Neural cell (in vitro differentiated cells): ENCODE data around the gene OSBPL1A. TPM values are rescaled to one million over a fixed set of nuclear protein-coding genes. Genes with fewer than 3 reads are reported as not detected.
A peak's percentile ranks its signal among the peaks of the same experiment; 100 is the strongest.

Experiments used
- H2AFZ ChIP-seq: fragments of 200-600, 300-800 bp; sonication (generic), shearing (Covaris generic); 2 replicates; pipeline ENCODE4 v1.6.0; 2014; ENCODE audit warnings: low read depth, mild to moderate bottlenecking, antibody characterized with exemption, low read length, moderate library complexity
- H3F3A ChIP-seq: fragments of 200-600 bp; shearing (Covaris generic); 2 replicates; pipeline ENCODE4 v1.6.1; 2016; ENCODE audit warnings: mild to moderate bottlenecking, moderate library complexity, mixed read lengths, antibody characterized with exemption, low read length; ENCODE audit not compliant: insufficient read depth, poor library complexity, severe bottlenecking
- H3K27ac ChIP-seq: fragments of 200-600, 300-800 bp; sonication (generic), shearing (Covaris generic); 2 replicates; pipeline ENCODE4 v1.5.1; 2014; ENCODE audit warnings: mild to moderate bottlenecking, low read length, moderate library complexity
- H3K27me3 ChIP-seq: fragments of 300-800, 200-600 bp; sonication (generic), shearing (Covaris generic); 2 replicates; pipeline ENCODE4 v1.6.0; 2014; ENCODE audit warnings: mild to moderate bottlenecking, low read depth, low read length, moderate library complexity; ENCODE audit not compliant: insufficient read depth
- H3K36me3 ChIP-seq: fragments of 300-800, 200-600 bp; sonication (generic), shearing (Covaris generic); 2 replicates; pipeline ENCODE4 v1.5.1; 2014; ENCODE audit warnings: mild to moderate bottlenecking, antibody characterized with exemption, low read length, moderate library complexity; ENCODE audit not compliant: insufficient read depth
- H3K4me2 ChIP-seq: fragments of 300-800, 200-600 bp; sonication (generic), shearing (Covaris generic); 2 replicates; pipeline ENCODE4 v1.6.0; 2014; ENCODE audit warnings: mild to moderate bottlenecking, low read length
- H3K4me3 ChIP-seq: fragments of 300-800, 200-600 bp; sonication (generic), shearing (Covaris generic); 2 replicates; pipeline ENCODE4 v1.5.1; 2014; ENCODE audit warnings: mild to moderate bottlenecking, low read length, moderate library complexity
- H3K79me2 ChIP-seq: fragments of 200-600 bp; shearing (Covaris generic); replicated peaks from 2 replicates; pipeline ENCODE4 v1.6.0; 2014; ENCODE audit warnings: mild to moderate bottlenecking, low read length, moderate library complexity; ENCODE audit not compliant: insufficient read depth
- H3K9ac ChIP-seq: fragments of 300-800, 200-600 bp; sonication (generic), shearing (Covaris generic); 2 replicates; pipeline ENCODE4 v1.6.1; 2016; ENCODE audit warnings: mild to moderate bottlenecking, low read length, mixed read lengths
- H3K9me2 ChIP-seq: fragments of 200-600 bp; shearing (Covaris generic); 2 replicates; pipeline ENCODE4 v1.6.1; 2016; ENCODE audit warnings: mild to moderate bottlenecking, low read length, mixed read lengths; ENCODE audit not compliant: insufficient read depth
- H3K9me3 ChIP-seq: fragments of 200-600, 300-800 bp; sonication (generic), shearing (Covaris generic); 2 replicates; pipeline ENCODE4 v1.6.1; 2016; ENCODE audit warnings: mild to moderate bottlenecking, mixed run types, low read length, moderate library complexity, mixed read lengths
- H4K20me1 ChIP-seq: fragments of 200-600 bp; shearing (Covaris generic); 2 replicates; pipeline ENCODE4 v1.6.1; 2016; ENCODE audit warnings: mild to moderate bottlenecking, mixed run types; ENCODE audit not compliant: insufficient read depth
- EP300 ChIP-seq: fragments of 450-650 bp; conservative IDR thresholded peaks from 2 replicates; pipeline ENCODE4 v1.6.1; 2014; ENCODE audit warnings: antibody characterized with exemption, mild to moderate bottlenecking, moderate library complexity; ENCODE audit not compliant: poor library complexity, severe bottlenecking
- EZH2 ChIP-seq: fragments of 200-600, 300-800 bp; shearing (Covaris generic), sonication (generic); IDR thresholded peaks from 2 replicates; pipeline ENCODE4 v1.6.1; 2014; ENCODE audit warnings: antibody characterized with exemption, low read length, borderline replicate concordance, mild to moderate bottlenecking; ENCODE audit not compliant: insufficient read depth, poor library complexity, severe bottlenecking
- MXI1 ChIP-seq: fragments of 450-650 bp; conservative IDR thresholded peaks from 2 replicates; pipeline ENCODE4 v1.6.1; 2014; ENCODE audit warnings: antibody characterized with exemption, mild to moderate bottlenecking; ENCODE audit not compliant: poor library complexity, severe bottlenecking
- POLR2AphosphoS5 ChIP-seq: IDR thresholded peaks from 2 replicates; pipeline ENCODE4 v1.6.1; 2012
- RAD21 ChIP-seq: fragments of 450-650 bp; conservative IDR thresholded peaks from 2 replicates; pipeline ENCODE4 v1.6.1; 2014; ENCODE audit warnings: antibody characterized with exemption, mild to moderate bottlenecking, moderate library complexity
- SMC3 ChIP-seq: fragments of 450-650 bp; conservative IDR thresholded peaks from 2 replicates; pipeline ENCODE4 v1.6.1; 2014; ENCODE audit warnings: antibody characterized with exemption, mild to moderate bottlenecking, moderate library complexity; ENCODE audit not compliant: poor library complexity
- TAF1 ChIP-seq: IDR thresholded peaks from 2 replicates; pipeline ENCODE4 v1.6.1; 2012; ENCODE audit warnings: low read depth
- polyA minus RNA-seq: library from RNA; depleted of rRNA, polyadenylated mRNA; stranded (reverse); fragments of >200 nt; gene quantifications from 2 replicates; pipeline ENCODE4 v1.2.3, GENCODE V29; 2014
- polyA plus RNA-seq: library from polyadenylated mRNA; depleted of rRNA; stranded (reverse); fragments of >200 nt; gene quantifications from 2 replicates; pipeline ENCODE4 v1.2.3, GENCODE V29; 2014
- TF ChIP-seq, protein P1 (sequence below): IDR thresholded peaks from 2 replicates; pipeline ENCODE4 v1.6.1; 2012; ENCODE audit warnings: borderline replicate concordance
- TF ChIP-seq, protein P2 (sequence below): fragments of 450-650 bp; IDR thresholded peaks from 2 replicates; pipeline ENCODE4 v1.5.1; 2014; ENCODE audit warnings: antibody characterized with exemption, mild to moderate bottlenecking, moderate library complexity; ENCODE audit not compliant: poor library complexity, severe bottlenecking

OSBPL1A gene
- polyA plus RNA-seq (19.2 and 24.9 TPM in 2 replicates), polyA minus RNA-seq (25.1 and 34.5 TPM in 2 replicates)

DNA sequence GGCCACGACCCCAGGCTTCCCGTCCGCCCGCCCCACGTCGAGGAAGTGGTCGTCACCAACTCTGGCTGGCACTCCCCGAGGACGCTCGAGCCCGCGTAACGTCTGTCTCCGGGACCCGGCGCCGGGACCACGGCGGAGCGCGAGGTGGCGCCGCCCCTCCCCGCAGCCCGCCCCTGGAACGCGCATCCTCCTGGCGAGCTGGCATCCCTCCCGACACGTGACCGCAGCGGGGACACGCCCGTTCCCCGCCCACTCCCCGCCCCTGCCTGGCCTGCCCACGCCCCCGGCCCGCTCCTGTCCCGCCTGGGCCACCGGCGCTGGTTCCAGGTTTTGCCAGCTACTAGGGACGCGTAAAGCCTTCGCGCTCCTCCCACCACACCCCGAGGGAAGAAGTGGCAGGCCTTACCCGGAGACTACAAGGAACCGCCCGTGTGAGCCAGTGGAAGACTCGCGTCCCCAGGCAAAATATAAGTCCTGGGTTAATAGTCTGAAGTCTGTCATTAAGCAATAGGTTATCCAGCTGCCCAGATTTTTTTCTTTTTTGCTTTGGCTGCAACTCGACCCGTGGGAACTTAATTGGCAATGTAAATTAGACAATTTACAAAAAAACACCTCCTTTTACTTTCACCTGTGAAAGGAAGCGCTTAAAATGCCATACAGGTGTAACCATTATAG lies at the start of gene OSBPL1A:
Gene OSBPL1A (minus strand): TSS at position 131 of the 675 bp plus-strand sequence. CDS start 20,291 bp downstream, outside the sequence.
- Histone ChIP-seq H3K27ac (peak within 1 kb of the TSS; percentile 57), H3K9me2 (no peaks in the 10 kb centered on the region), H3K9me3 (no peaks in the 10 kb centered on the region), H3K36me3 (no peaks in the 10 kb centered on the region), H3K27me3 (no peaks in the 10 kb centered on the region), H4K20me1 (no peaks in the 10 kb centered on the region), H3K4me2 (peak within 1 kb of the TSS; percentile 78), H3K4me3 (peak within 1 kb of the TSS; percentile 98), H2AFZ (peak within 1 kb of the TSS; percentile 93), H3F3A (no peaks in the 10 kb centered on the region), H3K79me2 (peaks cover 4% of the 10 kb centered on the region), H3K9ac (peak within 1 kb of the TSS; percentile 78)
- TF ChIP-seq POLR2AphosphoS5: peak; percentile 67
- TF ChIP-seq TAF1: peak; percentile 22
- TF ChIP-seq EZH2: no peak

DNA sequence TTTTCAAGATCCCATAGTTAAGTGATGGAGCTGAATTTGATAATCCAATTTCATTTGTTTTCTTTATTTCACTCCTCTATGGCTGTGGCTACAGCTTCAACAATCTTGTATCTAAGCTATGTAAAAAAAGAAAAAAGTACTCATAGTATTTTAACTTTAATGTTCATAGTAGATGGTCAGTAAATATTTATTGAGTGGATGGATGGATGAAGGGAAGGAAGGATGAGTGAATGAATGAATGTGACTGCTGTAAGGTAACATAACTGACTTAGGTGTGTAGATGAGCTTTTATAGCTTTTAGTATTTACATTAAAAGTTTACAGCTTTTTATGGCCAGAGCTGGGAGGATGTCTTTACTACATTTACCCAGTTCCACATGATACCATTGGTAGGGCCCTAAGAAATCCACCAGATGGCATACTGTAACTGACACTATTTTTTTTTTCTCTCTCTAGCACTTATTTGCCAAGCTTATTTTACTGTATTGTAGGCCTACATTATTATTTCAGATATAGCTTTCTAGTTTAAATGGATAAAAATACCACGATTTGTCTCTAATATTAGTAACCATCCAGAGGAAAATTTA lies 49.4 kb upstream of the OSBPL1A start:
- Histone ChIP-seq H3K27me3 (no peaks in the 10 kb centered on the region), H4K20me1 (no peaks in the 10 kb centered on the region), H2AFZ (no peak overlapping the region), H3K9me2 (no peaks in the 10 kb centered on the region), H3K9ac (no peak overlapping the region), H3K36me3 (peaks cover 4% of the 10 kb centered on the region), H3K4me2 (no peak overlapping the region), H3F3A (no peaks in the 10 kb centered on the region), H3K79me2 (no peaks in the 10 kb centered on the region), H3K4me3 (no peak overlapping the region), H3K27ac (no peak overlapping the region), H3K9me3 (no peaks in the 10 kb centered on the region)
- TF ChIP-seq SMC3 (no peak), EP300 (no peak), TAF1 (no peak), POLR2AphosphoS5 (no peak), MXI1 (no peak), RAD21 (no peak), EZH2 (no peak)
- TF ChIP-seq, protein P1, sequence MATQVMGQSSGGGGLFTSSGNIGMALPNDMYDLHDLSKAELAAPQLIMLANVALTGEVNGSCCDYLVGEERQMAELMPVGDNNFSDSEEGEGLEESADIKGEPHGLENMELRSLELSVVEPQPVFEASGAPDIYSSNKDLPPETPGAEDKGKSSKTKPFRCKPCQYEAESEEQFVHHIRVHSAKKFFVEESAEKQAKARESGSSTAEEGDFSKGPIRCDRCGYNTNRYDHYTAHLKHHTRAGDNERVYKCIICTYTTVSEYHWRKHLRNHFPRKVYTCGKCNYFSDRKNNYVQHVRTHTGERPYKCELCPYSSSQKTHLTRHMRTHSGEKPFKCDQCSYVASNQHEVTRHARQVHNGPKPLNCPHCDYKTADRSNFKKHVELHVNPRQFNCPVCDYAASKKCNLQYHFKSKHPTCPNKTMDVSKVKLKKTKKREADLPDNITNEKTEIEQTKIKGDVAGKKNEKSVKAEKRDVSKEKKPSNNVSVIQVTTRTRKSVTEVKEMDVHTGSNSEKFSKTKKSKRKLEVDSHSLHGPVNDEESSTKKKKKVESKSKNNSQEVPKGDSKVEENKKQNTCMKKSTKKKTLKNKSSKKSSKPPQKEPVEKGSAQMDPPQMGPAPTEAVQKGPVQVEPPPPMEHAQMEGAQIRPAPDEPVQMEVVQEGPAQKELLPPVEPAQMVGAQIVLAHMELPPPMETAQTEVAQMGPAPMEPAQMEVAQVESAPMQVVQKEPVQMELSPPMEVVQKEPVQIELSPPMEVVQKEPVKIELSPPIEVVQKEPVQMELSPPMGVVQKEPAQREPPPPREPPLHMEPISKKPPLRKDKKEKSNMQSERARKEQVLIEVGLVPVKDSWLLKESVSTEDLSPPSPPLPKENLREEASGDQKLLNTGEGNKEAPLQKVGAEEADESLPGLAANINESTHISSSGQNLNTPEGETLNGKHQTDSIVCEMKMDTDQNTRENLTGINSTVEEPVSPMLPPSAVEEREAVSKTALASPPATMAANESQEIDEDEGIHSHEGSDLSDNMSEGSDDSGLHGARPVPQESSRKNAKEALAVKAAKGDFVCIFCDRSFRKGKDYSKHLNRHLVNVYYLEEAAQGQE: no peak
- TF ChIP-seq, protein P2, sequence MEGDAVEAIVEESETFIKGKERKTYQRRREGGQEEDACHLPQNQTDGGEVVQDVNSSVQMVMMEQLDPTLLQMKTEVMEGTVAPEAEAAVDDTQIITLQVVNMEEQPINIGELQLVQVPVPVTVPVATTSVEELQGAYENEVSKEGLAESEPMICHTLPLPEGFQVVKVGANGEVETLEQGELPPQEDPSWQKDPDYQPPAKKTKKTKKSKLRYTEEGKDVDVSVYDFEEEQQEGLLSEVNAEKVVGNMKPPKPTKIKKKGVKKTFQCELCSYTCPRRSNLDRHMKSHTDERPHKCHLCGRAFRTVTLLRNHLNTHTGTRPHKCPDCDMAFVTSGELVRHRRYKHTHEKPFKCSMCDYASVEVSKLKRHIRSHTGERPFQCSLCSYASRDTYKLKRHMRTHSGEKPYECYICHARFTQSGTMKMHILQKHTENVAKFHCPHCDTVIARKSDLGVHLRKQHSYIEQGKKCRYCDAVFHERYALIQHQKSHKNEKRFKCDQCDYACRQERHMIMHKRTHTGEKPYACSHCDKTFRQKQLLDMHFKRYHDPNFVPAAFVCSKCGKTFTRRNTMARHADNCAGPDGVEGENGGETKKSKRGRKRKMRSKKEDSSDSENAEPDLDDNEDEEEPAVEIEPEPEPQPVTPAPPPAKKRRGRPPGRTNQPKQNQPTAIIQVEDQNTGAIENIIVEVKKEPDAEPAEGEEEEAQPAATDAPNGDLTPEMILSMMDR: no peak
